H9 (cell line): ENCODE data around the gene CTSL. TPM values are rescaled to one million over a fixed set of nuclear protein-coding genes. Genes with fewer than 3 reads are reported as not detected.

Experiments
- DNase-seq: peaks from one replicate; pipeline ENCODE4 v3.0.0-alpha.2; 2017
- H2AFZ ChIP-seq: one replicate; pipeline ENCODE4 v1.6.1; 2013; ENCODE audit warnings: mild to moderate bottlenecking, low read length, control low read depth, moderate library complexity
- H2AK5ac ChIP-seq: 2 replicates; pipeline ENCODE4 v1.6.1; 2013; ENCODE audit warnings: low read length, control low read depth, mixed read lengths; ENCODE audit not compliant: insufficient read length
- H2BK120ac ChIP-seq: one replicate; pipeline ENCODE4 v1.6.1; 2013; ENCODE audit warnings: low read depth, mild to moderate bottlenecking, low read length, control low read depth, inconsistent platforms; ENCODE audit not compliant: poor library complexity, severe bottlenecking
- H2BK12ac ChIP-seq: 2 replicates; pipeline ENCODE4 v1.6.1; 2013; ENCODE audit warnings: low read length, control low read depth, mixed read lengths, low read depth; ENCODE audit not compliant: insufficient read length
- H2BK15ac ChIP-seq: 2 replicates; pipeline ENCODE4 v1.6.1; 2013; ENCODE audit warnings: low read depth, low read length, control low read depth
- H2BK20ac ChIP-seq: one replicate; pipeline ENCODE4 v1.6.1; 2013; ENCODE audit warnings: low read depth, mild to moderate bottlenecking, low read length, control low read depth, inconsistent platforms; ENCODE audit not compliant: poor library complexity, severe bottlenecking
- H2BK5ac ChIP-seq: 2 replicates; pipeline ENCODE4 v1.6.1; 2013; ENCODE audit warnings: low read length, control low read depth, mixed read lengths; ENCODE audit not compliant: insufficient read length
- H3K14ac ChIP-seq: 2 replicates; pipeline ENCODE4 v1.6.1; 2013; ENCODE audit warnings: low read length, control low read depth; ENCODE audit not compliant: insufficient read depth
- H3K18ac ChIP-seq: 2 replicates; pipeline ENCODE4 v1.6.1; 2013; ENCODE audit warnings: low read depth, mild to moderate bottlenecking, mixed read lengths, low read length, control low read depth; ENCODE audit not compliant: insufficient read length
- H3K23ac ChIP-seq: 2 replicates; pipeline ENCODE4 v1.6.1; 2013; ENCODE audit warnings: low read length, control low read depth, mixed read lengths, low read depth; ENCODE audit not compliant: insufficient read length
- H3K23me2 ChIP-seq: 2 replicates; pipeline ENCODE4 v1.6.1; 2013; ENCODE audit warnings: low read depth, mild to moderate bottlenecking, mixed read lengths, low read length, control low read depth; ENCODE audit not compliant: insufficient read length, poor library complexity, severe bottlenecking
- H3K27ac ChIP-seq: 2 replicates; pipeline ENCODE4 v1.5.1; 2013; ENCODE audit warnings: low read length, control low read depth, mixed read lengths, low read depth; ENCODE audit not compliant: insufficient read length
- H3K27me3 ChIP-seq: 2 replicates; pipeline ENCODE4 v1.6.1; 2013; ENCODE audit warnings: low read length, control low read depth, inconsistent platforms; ENCODE audit not compliant: insufficient read depth
- H3K4ac ChIP-seq: 2 replicates; pipeline ENCODE4 v1.6.1; 2013; ENCODE audit warnings: low read depth, mild to moderate bottlenecking, control low read depth, inconsistent platforms, low read length, moderate library complexity
- H3K4me1 ChIP-seq: 2 replicates; pipeline ENCODE4 v1.6.1; 2013; ENCODE audit warnings: low read length, control low read depth, inconsistent platforms; ENCODE audit not compliant: insufficient read depth
- H3K4me2 ChIP-seq: 2 replicates; pipeline ENCODE4 v1.6.1; 2013; ENCODE audit warnings: low read length, control low read depth, mixed read lengths; ENCODE audit not compliant: insufficient read length, insufficient read depth
- H3K56ac ChIP-seq: 2 replicates; pipeline ENCODE4 v1.6.1; 2013; ENCODE audit warnings: low read depth, mild to moderate bottlenecking, mixed read lengths, low read length, control low read depth; ENCODE audit not compliant: insufficient read length
- H3K79me1 ChIP-seq: 2 replicates; pipeline ENCODE4 v1.6.1; 2013; ENCODE audit warnings: low read depth, mild to moderate bottlenecking, moderate library complexity, low read length, control low read depth, inconsistent platforms; ENCODE audit not compliant: insufficient read depth, poor library complexity, severe bottlenecking
- H3K79me2 ChIP-seq: 2 replicates; pipeline ENCODE4 v1.6.1; 2013; ENCODE audit warnings: low read length, control low read depth, inconsistent platforms; ENCODE audit not compliant: insufficient read depth
- H3K9ac ChIP-seq: 2 replicates; pipeline ENCODE4 v1.6.1; 2013; ENCODE audit warnings: low read length, control low read depth, mixed read lengths; ENCODE audit not compliant: insufficient read length; ENCODE audit errors: extremely low read depth
- H3K9me3 ChIP-seq: one replicate; pipeline ENCODE4 v1.6.1; 2013; ENCODE audit warnings: low read depth, low read length, inconsistent platforms; ENCODE audit not compliant: control insufficient read depth
- H3T11ph ChIP-seq: one replicate; pipeline ENCODE4 v1.6.1; 2013; ENCODE audit warnings: mild to moderate bottlenecking, low read length, control low read depth, inconsistent platforms
- H4K20me1 ChIP-seq: one replicate; pipeline ENCODE4 v1.6.1; 2013; ENCODE audit not compliant: control insufficient read depth, insufficient read length, insufficient read depth
- H4K5ac ChIP-seq: 2 replicates; pipeline ENCODE4 v1.6.1; 2013; ENCODE audit warnings: low read depth, mild to moderate bottlenecking, mixed read lengths, low read length, control low read depth; ENCODE audit not compliant: insufficient read length
- H4K8ac ChIP-seq: replicated peaks from 2 replicates; pipeline ENCODE4 v1.6.1; 2013; ENCODE audit warnings: low read length, control low read depth, mixed read lengths, low read depth; ENCODE audit not compliant: insufficient read length
- H4K91ac ChIP-seq: 2 replicates; pipeline ENCODE4 v1.6.1; 2013; ENCODE audit warnings: low read depth, mild to moderate bottlenecking, moderate library complexity, mixed read lengths, low read length, control low read depth; ENCODE audit not compliant: insufficient read length
- H3K27ac Mint-ChIP-seq, 3 experiments: 2 replicates in 2 of 3; 3 replicates in 1 of 3; pipeline ENCODE4 v1.8.0; 2020 to 2021; ENCODE audit warnings: mixed read lengths in 3 of 3, mild to moderate bottlenecking in 1 of 3, moderate library complexity in 1 of 3
- H3K27me3 Mint-ChIP-seq: 2 replicates; pipeline ENCODE4 v1.8.0; 2021; ENCODE audit warnings: low read depth, mild to moderate bottlenecking, moderate library complexity, mixed read lengths
- H3K36me3 Mint-ChIP-seq, 3 experiments: 2 replicates in 2 of 3; 3 replicates in 1 of 3; pipeline ENCODE4 v1.8.0; 2020 to 2021; ENCODE audit warnings: low read depth in 3 of 3, mixed read lengths in 3 of 3; ENCODE audit not compliant: insufficient read depth in 1 of 3
- H3K4me1 Mint-ChIP-seq, 2 experiments: 2 replicates each; pipeline ENCODE4 v1.8.0; 2020; ENCODE audit warnings: mixed read lengths in 2 of 2
- H3K4me3 Mint-ChIP-seq, 2 experiments: 2 replicates in 1 of 2; 3 replicates in 1 of 2; pipeline ENCODE4 v1.8.0; 2020 to 2021; ENCODE audit warnings: mild to moderate bottlenecking in 2 of 2, mixed read lengths in 2 of 2, moderate library complexity in 1 of 2
- H3K9me3 Mint-ChIP-seq, 2 experiments: 2 replicates in 1 of 2; 3 replicates in 1 of 2; pipeline ENCODE4 v1.8.0; 2020; ENCODE audit warnings: mild to moderate bottlenecking in 2 of 2, mixed read lengths in 2 of 2, moderate library complexity in 1 of 2
- WGBS: extraction: QIAGEN DNeasy Blood & Tissue Kit; methylation state at CpG from one replicate; pipeline ENCODE4 v1.1.7; 2013; ENCODE audit warnings: missing lambda C conversion rate, low lambda C conversion rate, mixed read lengths; ENCODE audit not compliant: insufficient read length; ENCODE audit errors: extremely low coverage; 5-methylcytosine and 5-hydroxymethylcytosine counted together
- total RNA-seq: library from RNA; stranded (reverse); gene quantifications from 2 replicates; pipeline ENCODE4 v1.2.1, GENCODE V29; 2021
- TF ChIP-seq, protein P1 (sequence below): fragments of 200-600 bp; sonication (generic); conservative IDR thresholded peaks from 3 replicates; pipeline ENCODE4 v1.8.0; 2021; ENCODE audit warnings: antibody characterized with exemption, mild to moderate bottlenecking

The CTSL gene
- total RNA-seq, 1 experiment from 2014 or later, result 28.9 TPM

GRCh38 chr9:87707805-87708506 lies 18.0 kb upstream of the CTSL start:
- Histone ChIP-seq H3K79me1 (no peaks in the 10 kb centered on the region), H2BK12ac (no peak overlapping the region), H4K5ac (no peak overlapping the region), H2BK15ac (no peak overlapping the region), H3K23ac (no peak overlapping the region), H4K20me1 (peaks cover 2% of the 10 kb centered on the region), H2BK120ac (no peak overlapping the region), H4K8ac (no peak overlapping the region), H3K4me2 (no peak overlapping the region), H3K18ac (no peak overlapping the region), H3K14ac (no peak overlapping the region), H2AK5ac (no peak overlapping the region), H4K91ac (no peak overlapping the region), H3K23me2 (no peaks in the 10 kb centered on the region), H3T11ph (no peak overlapping the region), H3K27me3 (no peaks in the 10 kb centered on the region), H2BK5ac (no peak overlapping the region), H3K9me3 (no peaks in the 10 kb centered on the region), H3K4me1 (no peaks in the 10 kb centered on the region), H3K27ac (no peak overlapping the region), H2BK20ac (no peak overlapping the region), H3K4ac (no peak overlapping the region), H3K56ac (no peak overlapping the region), H3K79me2 (no peaks in the 10 kb centered on the region), H2AFZ (no peak overlapping the region), H3K9ac (no peak overlapping the region)
- H3K4me3 Mint-ChIP-seq, result no peak overlapping the region
- no peak for DNase-seq
- WGBS, result no CpG with 5 or more reads among the region's 6 CpGs
- TF ChIP-seq, protein P1, sequence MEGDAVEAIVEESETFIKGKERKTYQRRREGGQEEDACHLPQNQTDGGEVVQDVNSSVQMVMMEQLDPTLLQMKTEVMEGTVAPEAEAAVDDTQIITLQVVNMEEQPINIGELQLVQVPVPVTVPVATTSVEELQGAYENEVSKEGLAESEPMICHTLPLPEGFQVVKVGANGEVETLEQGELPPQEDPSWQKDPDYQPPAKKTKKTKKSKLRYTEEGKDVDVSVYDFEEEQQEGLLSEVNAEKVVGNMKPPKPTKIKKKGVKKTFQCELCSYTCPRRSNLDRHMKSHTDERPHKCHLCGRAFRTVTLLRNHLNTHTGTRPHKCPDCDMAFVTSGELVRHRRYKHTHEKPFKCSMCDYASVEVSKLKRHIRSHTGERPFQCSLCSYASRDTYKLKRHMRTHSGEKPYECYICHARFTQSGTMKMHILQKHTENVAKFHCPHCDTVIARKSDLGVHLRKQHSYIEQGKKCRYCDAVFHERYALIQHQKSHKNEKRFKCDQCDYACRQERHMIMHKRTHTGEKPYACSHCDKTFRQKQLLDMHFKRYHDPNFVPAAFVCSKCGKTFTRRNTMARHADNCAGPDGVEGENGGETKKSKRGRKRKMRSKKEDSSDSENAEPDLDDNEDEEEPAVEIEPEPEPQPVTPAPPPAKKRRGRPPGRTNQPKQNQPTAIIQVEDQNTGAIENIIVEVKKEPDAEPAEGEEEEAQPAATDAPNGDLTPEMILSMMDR, result no peak
- H3K9me3 Mint-ChIP-seq, result no peaks in the 10 kb centered on the region
- H3K27me3 Mint-ChIP-seq, result no peaks in the 10 kb centered on the region
- no peaks in the 10 kb centered on the region for H3K4me1 Mint-ChIP-seq
- no peak overlapping the region for H3K27ac Mint-ChIP-seq
- H3K36me3 Mint-ChIP-seq, result peaks cover 28 to 53% (median 45%) of the 10 kb centered on the region in 3 experiments
